Activated B cell treated with CpG ODN at 0.5 μM for 24 hours (primary cell): Measurements from ENCODE around the gene GARNL3. TPM values are rescaled to one million over a fixed set of nuclear protein-coding genes. Genes with fewer than 3 reads are reported as not detected.

Experiments
- ATAC-seq: fragments of 200-7000 bp; cut with Tn5 transposase; one replicate; pipeline ENCODE4 v1.10.0; 2021; ENCODE audit warnings: low read depth, mild to moderate bottlenecking, moderate library complexity
- CTCF ChIA-PET: fragments of 350-600 bp; sonication (Branson Sonifier 250); formaldehyde crosslinking; loops from one replicate; lab custom pipeline; 2021; ENCODE audit warnings: antibody characterized with exemption; lab: Charles Lee
- POLR2A ChIA-PET: fragments of 350-600 bp; sonication (Branson Sonifier 250); formaldehyde crosslinking; loops from one replicate; lab custom pipeline; 2021; ENCODE audit warnings: antibody characterized with exemption; lab: Charles Lee
- DNase-seq: peaks from one replicate; pipeline ENCODE4 v3.0.0; 2022
- H3K27ac Mint-ChIP-seq: one replicate; pipeline ENCODE4 v1.8.0; 2020; ENCODE audit warnings: mixed read lengths
- H3K27me3 Mint-ChIP-seq: one replicate; pipeline ENCODE4 v1.8.0; 2021; ENCODE audit warnings: mixed read lengths
- H3K36me3 Mint-ChIP-seq: one replicate; pipeline ENCODE4 v1.8.0; 2021; ENCODE audit warnings: low read depth, mixed read lengths
- H3K4me1 Mint-ChIP-seq: one replicate; pipeline ENCODE4 v1.8.0; 2021; ENCODE audit warnings: mixed read lengths
- H3K4me3 Mint-ChIP-seq: one replicate; pipeline ENCODE4 v1.8.0; 2020; ENCODE audit warnings: mild to moderate bottlenecking, mixed read lengths
- H3K9me3 Mint-ChIP-seq: one replicate; pipeline ENCODE4 v1.8.0; 2020; ENCODE audit warnings: mixed read lengths
- CTCF ChIP-seq: fragments of 200-600 bp; IDR thresholded peaks from one replicate; pipeline ENCODE4 v1.8.0; 2022; ENCODE audit warnings: antibody characterized with exemption, mild to moderate bottlenecking
- intact Hi-C: fragments of 100-400 bp; cut with micrococcal nuclease; formaldehyde crosslinking; loops from one replicate; pipeline ENCODE4 v1.15.1; 2024
- total RNA-seq: library from RNA; stranded (reverse); gene quantifications from 2 replicates; pipeline ENCODE4 v1.2.3, GENCODE V29; 2022

GARNL3 gene
- total RNA-seq, 1 donor from 2014 or later = 10.4 TPM

GRCh38 chr9:127307802-127308201 is 43.2 kb downstream of the GARNL3 start:
- no peak overlapping the region for H3K4me3 Mint-ChIP-seq
- ChIA-PET POLR2A (interaction anchor here (0.6 kb wide), 1 partner anchor 67 kb away, joined by 5 read pairs; no protein-coding TSS in a partner anchor), CTCF (no interaction called here)

GRCh38 chr9:127308652-127309434 is 44.3 kb downstream of the GARNL3 start:
- ATAC-seq = no peak
- TF ChIP-seq CTCF = no peak
- H3K27me3 Mint-ChIP-seq = no peaks in the 10 kb centered on the region
- no peaks in the 10 kb centered on the region for H3K9me3 Mint-ChIP-seq
- CTCF ChIA-PET = no interaction called here
- H3K4me3 Mint-ChIP-seq = no peak overlapping the region
- POLR2A ChIA-PET = no interaction called here
- H3K36me3 Mint-ChIP-seq = no peaks in the 10 kb centered on the region
- DNase-seq = no peak
- no peak overlapping the region for H3K27ac Mint-ChIP-seq
- H3K4me1 Mint-ChIP-seq = no peaks in the 10 kb centered on the region
- intact Hi-C loops = no loop called here

More at GRCh38 chr9:127307802-127308201, 43.2 kb downstream of the GARNL3 start:
- Mint-ChIP-seq H3K27me3 (no peaks in the 10 kb centered on the region), H3K27ac (no peak overlapping the region), H3K4me1 (no peaks in the 10 kb centered on the region), H3K9me3 (no peaks in the 10 kb centered on the region), H3K36me3 (no peaks in the 10 kb centered on the region)
- intact Hi-C loops = no loop called here
- no peak for ATAC-seq
- no peak for DNase-seq
- TF ChIP-seq CTCF = no peak

GRCh38 chr9:127309715-127310114 is 45.1 kb downstream of the GARNL3 start:
- CTCF ChIA-PET = no interaction called here
- intact Hi-C loops = no loop called here

GRCh38 chr9:127311239-127311741 is 46.7 kb downstream of the GARNL3 start:
- POLR2A ChIA-PET = no interaction called here
- Mint-ChIP-seq H3K4me1 (no peaks in the 10 kb centered on the region), H3K9me3 (no peaks in the 10 kb centered on the region), H3K27ac (no peak overlapping the region), H3K27me3 (no peaks in the 10 kb centered on the region), H3K4me3 (no peak overlapping the region), H3K36me3 (no peaks in the 10 kb centered on the region)
- ATAC-seq (no peak), DNase-seq (no peak)
- CTCF ChIA-PET = no interaction called here
- TF ChIP-seq CTCF = no peak
- intact Hi-C loops = no loop called here

More at GRCh38 chr9:127309715-127310114, 45.1 kb downstream of the GARNL3 start:
- Mint-ChIP-seq H3K27me3 (no peaks in the 10 kb centered on the region), H3K9me3 (no peaks in the 10 kb centered on the region), H3K4me3 (no peak overlapping the region), H3K36me3 (no peaks in the 10 kb centered on the region), H3K4me1 (no peaks in the 10 kb centered on the region), H3K27ac (no peak overlapping the region)
- no peak for TF ChIP-seq CTCF
- DNase-seq = no peak
- no peak for ATAC-seq
- POLR2A ChIA-PET = no interaction called here

- intact Hi-C loops = no loop called here
- no peaks in the 10 kb centered on the region for H3K36me3 Mint-ChIP-seq
- ChIA-PET CTCF (no interaction called here), POLR2A (no interaction called here)
- no peak overlapping the region for H3K4me3 Mint-ChIP-seq
- no peaks in the 10 kb centered on the region for H3K4me1 Mint-ChIP-seq
- no peak overlapping the region for H3K27ac Mint-ChIP-seq
- no peak for DNase-seq
- H3K27me3 Mint-ChIP-seq = no peaks in the 10 kb centered on the region
- no peak for TF ChIP-seq CTCF
- ATAC-seq = no peak
- H3K9me3 Mint-ChIP-seq = no peaks in the 10 kb centered on the region
Measured at GRCh38 chr9:127313042-127313560, 48.5 kb downstream of the GARNL3 start.
